Measurements from ENCODE around the gene SMAD4. TPM values are rescaled to one million over a fixed set of nuclear protein-coding genes. Genes with fewer than 3 reads are reported as not detected.

SMAD4 gene
- total and polyA plus RNA-seq, 2 donors (not counting 1 experiment from before 2014, with no cell fraction given), result 34.8 to 136 TPM

DNA sequence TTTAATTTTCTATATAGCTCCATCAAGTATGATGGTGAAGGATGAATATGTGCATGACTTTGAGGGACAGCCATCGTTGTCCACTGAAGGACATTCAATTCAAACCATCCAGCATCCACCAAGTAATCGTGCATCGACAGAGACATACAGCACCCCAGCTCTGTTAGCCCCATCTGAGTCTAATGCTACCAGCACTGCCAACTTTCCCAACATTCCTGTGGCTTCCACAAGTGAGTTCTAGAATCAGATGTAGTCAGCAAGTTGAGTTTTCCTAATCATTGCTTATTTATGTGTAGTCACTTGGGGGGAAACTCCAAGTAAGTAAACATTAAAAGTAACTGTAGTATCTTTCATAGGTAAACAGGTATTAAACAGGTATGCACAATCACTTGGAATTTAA, 24.8 kb downstream of the SMAD4 start:
- Mint-ChIP-seq H3K4me3 (no peak overlapping the region), H3K27ac (no peak overlapping the region), H3K27me3 (no peaks in the 10 kb centered on the region), H3K9me3 (ENCODE audit: insufficient read depth) (no peaks in the 10 kb centered on the region), H3K4me1 (peaks cover 19% of the 10 kb centered on the region)
- Histone ChIP-seq H3K4me3 (ENCODE audit: control extremely low read depth in 1 of 5, extremely low read depth in 1 of 5, insufficient read depth in 1 of 5, low read depth in 2 of 5, low read length in 4 of 5) (no peak overlapping the region), H3K27me3 (replicated peaks in 1 of 4; ENCODE audit: control extremely low read depth in 1 of 4, control insufficient read depth in 3 of 4, insufficient read depth in 4 of 4, low read length in 3 of 4) (no peaks in the 10 kb centered on the region), H3K27ac (ENCODE audit: low read length in 2 of 2) (no peak overlapping the region), H3K36me3 (replicated peaks in 1 of 2; ENCODE audit: control extremely low read depth in 1 of 2, control insufficient read depth in 1 of 2, extremely low read depth in 1 of 2, insufficient read depth in 2 of 2, low read length in 1 of 2) (peaks cover 3 to 38% of the 10 kb centered on the region in 2 experiments), H3K4me2 (replicated peaks; ENCODE audit: low read depth, low read length, poor library complexity, severe bottlenecking) (no peak overlapping the region), H3K9ac (ENCODE audit: low read length) (no peak overlapping the region), H3K4me1 (ENCODE audit: control insufficient read depth in 2 of 2, insufficient read depth in 2 of 2, low read length in 2 of 2) (peaks cover 0 to 7% of the 10 kb centered on the region in 2 donors), H3K79me2 (ENCODE audit: control insufficient read depth, insufficient read depth, low read length) (peaks cover 43% of the 10 kb centered on the region), H4K20me1 (ENCODE audit: control insufficient read depth, insufficient read depth, low read length, poor library complexity, severe bottlenecking) (peaks cover 15% of the 10 kb centered on the region), H3K9me3 (ENCODE audit: control extremely low read depth in 1 of 3, control insufficient read depth in 2 of 3, insufficient read depth in 1 of 3, low read length in 2 of 3) (no peaks in the 10 kb centered on the region), H2AFZ (ENCODE audit: insufficient read depth, low read depth, low read length, poor library complexity, severe bottlenecking) (no peak overlapping the region)
- TF ChIP-seq EZH2 (IDR thresholded peaks at IDR 0.05; ENCODE audit: borderline replicate concordance, insufficient read depth, low read depth, low read length, poor library complexity, severe bottlenecking), result no peak
- TF ChIP-seq, protein P1, sequence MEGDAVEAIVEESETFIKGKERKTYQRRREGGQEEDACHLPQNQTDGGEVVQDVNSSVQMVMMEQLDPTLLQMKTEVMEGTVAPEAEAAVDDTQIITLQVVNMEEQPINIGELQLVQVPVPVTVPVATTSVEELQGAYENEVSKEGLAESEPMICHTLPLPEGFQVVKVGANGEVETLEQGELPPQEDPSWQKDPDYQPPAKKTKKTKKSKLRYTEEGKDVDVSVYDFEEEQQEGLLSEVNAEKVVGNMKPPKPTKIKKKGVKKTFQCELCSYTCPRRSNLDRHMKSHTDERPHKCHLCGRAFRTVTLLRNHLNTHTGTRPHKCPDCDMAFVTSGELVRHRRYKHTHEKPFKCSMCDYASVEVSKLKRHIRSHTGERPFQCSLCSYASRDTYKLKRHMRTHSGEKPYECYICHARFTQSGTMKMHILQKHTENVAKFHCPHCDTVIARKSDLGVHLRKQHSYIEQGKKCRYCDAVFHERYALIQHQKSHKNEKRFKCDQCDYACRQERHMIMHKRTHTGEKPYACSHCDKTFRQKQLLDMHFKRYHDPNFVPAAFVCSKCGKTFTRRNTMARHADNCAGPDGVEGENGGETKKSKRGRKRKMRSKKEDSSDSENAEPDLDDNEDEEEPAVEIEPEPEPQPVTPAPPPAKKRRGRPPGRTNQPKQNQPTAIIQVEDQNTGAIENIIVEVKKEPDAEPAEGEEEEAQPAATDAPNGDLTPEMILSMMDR (IDR thresholded peaks at IDR 0.05), result no peak
- ChIA-PET CTCF (interaction anchor here (1.1 to 7.9 kb wide), 2 partner anchors 13 to 236 kb away, joined by 3 to 148 read pairs; partner anchors contain the start of gene MRO), POLR2A (no interaction called here)
- DNase-seq (no peak), ATAC-seq (ENCODE audit: low read depth) (no peak)
- intact Hi-C loops (cut with micrococcal nuclease), result loop anchor here (5.0 kb wide), 1 partner anchor 177 kb away; the partner anchor contains the start of gene ME2
- 94% methylated on average over 2 of the region's 3 CpGs for WGBS (ENCODE audit: insufficient coverage)

DNA sequence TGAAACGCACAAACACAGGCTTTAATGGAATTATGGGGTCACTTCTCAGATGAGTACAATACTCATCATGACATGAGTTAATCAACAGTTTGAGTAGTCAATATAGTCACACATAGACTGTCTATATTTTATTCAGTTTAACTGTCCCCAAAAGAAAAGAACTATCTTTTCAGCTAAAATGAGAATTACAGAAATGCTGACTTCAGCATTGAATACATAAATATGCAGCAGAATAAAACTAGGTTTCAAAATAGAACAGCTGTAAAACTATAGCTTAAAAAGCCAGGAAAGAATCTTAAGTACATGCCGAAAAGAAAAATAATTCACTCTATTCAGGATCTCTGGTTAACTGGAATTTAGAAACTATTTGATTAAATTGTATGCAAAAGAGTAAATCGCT, 30.0 kb downstream of the SMAD4 start:
- WGBS (ENCODE audit: insufficient coverage), result no CpG with 5 or more reads among the region's 3 CpGs
- DNase-seq, result no peak
- no peak overlapping the region for H3K27ac Mint-ChIP-seq

More for the DNA sequence above, 30.0 kb downstream of the SMAD4 start:
- ChIA-PET CTCF (interaction anchor here (0.9 to 2.0 kb wide), 3 partner anchors 9 to 239 kb away, joined by 3 to 9 read pairs (median 6); partner anchors contain the start of gene MRO), POLR2A (no interaction called here)
- H3K9ac ChIP-seq (ENCODE audit: low read length), result no peak overlapping the region
- no peak for ATAC-seq (ENCODE audit: low read depth)
- no peak overlapping the region for H2AFZ ChIP-seq (ENCODE audit: insufficient read depth, low read depth, low read length, poor library complexity, severe bottlenecking)
- no peaks in the 10 kb centered on the region for H3K4me1 ChIP-seq (ENCODE audit: control insufficient read depth in 2 of 2, insufficient read depth in 2 of 2, low read length in 2 of 2)
- no peak overlapping the region for H3K4me3 ChIP-seq (ENCODE audit: control extremely low read depth in 1 of 5, extremely low read depth in 1 of 5, insufficient read depth in 1 of 5, low read depth in 2 of 5, low read length in 4 of 5)
- H3K4me2 ChIP-seq (replicated peaks; ENCODE audit: low read depth, low read length, poor library complexity, severe bottlenecking), result no peak overlapping the region
- no peak for TF ChIP-seq EZH2 (IDR thresholded peaks at IDR 0.05; ENCODE audit: borderline replicate concordance, insufficient read depth, low read depth, low read length, poor library complexity, severe bottlenecking)
- TF ChIP-seq, protein P1 (IDR thresholded peaks at IDR 0.05), result no peak
- H3K4me1 Mint-ChIP-seq, result peaks cover 4% of the 10 kb centered on the region
- peaks cover 22% of the 10 kb centered on the region for H3K79me2 ChIP-seq (ENCODE audit: control insufficient read depth, insufficient read depth, low read length)
- no peak overlapping the region for H3K4me3 Mint-ChIP-seq
- peaks cover 9% of the 10 kb centered on the region for H4K20me1 ChIP-seq (ENCODE audit: control insufficient read depth, insufficient read depth, low read length, poor library complexity, severe bottlenecking)
- no peaks in the 10 kb centered on the region for H3K27me3 ChIP-seq (replicated peaks in 1 of 4; ENCODE audit: control extremely low read depth in 1 of 4, control insufficient read depth in 3 of 4, insufficient read depth in 4 of 4, low read length in 3 of 4)
- no peaks in the 10 kb centered on the region for H3K27me3 Mint-ChIP-seq
- no peaks in the 10 kb centered on the region for H3K9me3 Mint-ChIP-seq (ENCODE audit: insufficient read depth)
- peaks cover 8 to 75% of the 10 kb centered on the region in 2 experiments for H3K36me3 ChIP-seq (replicated peaks in 1 of 2; ENCODE audit: control extremely low read depth in 1 of 2, control insufficient read depth in 1 of 2, extremely low read depth in 1 of 2, insufficient read depth in 2 of 2, low read length in 1 of 2)
- intact Hi-C loops (cut with micrococcal nuclease), result no loop called here
- H3K9me3 ChIP-seq (ENCODE audit: control extremely low read depth in 1 of 3, control insufficient read depth in 2 of 3, insufficient read depth in 1 of 3, low read length in 2 of 3), result no peaks in the 10 kb centered on the region
- no peak overlapping the region for H3K27ac ChIP-seq (ENCODE audit: low read length in 2 of 2)
